ENCODE results near the gene OPA1.

The OPA1 gene

GRCh38 chr3:193641440-193641775 is 48.4 kb downstream of the OPA1 start:
- TF ChIP-seq, protein P1, sequence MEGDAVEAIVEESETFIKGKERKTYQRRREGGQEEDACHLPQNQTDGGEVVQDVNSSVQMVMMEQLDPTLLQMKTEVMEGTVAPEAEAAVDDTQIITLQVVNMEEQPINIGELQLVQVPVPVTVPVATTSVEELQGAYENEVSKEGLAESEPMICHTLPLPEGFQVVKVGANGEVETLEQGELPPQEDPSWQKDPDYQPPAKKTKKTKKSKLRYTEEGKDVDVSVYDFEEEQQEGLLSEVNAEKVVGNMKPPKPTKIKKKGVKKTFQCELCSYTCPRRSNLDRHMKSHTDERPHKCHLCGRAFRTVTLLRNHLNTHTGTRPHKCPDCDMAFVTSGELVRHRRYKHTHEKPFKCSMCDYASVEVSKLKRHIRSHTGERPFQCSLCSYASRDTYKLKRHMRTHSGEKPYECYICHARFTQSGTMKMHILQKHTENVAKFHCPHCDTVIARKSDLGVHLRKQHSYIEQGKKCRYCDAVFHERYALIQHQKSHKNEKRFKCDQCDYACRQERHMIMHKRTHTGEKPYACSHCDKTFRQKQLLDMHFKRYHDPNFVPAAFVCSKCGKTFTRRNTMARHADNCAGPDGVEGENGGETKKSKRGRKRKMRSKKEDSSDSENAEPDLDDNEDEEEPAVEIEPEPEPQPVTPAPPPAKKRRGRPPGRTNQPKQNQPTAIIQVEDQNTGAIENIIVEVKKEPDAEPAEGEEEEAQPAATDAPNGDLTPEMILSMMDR (IDR thresholded peaks at IDR 0.05; ENCODE audit: low read length, missing control alignments) = no peak
- no peak overlapping the region for H3K4me3 ChIP-seq (replicated peaks; ENCODE audit: low read depth, low read length)
- DNase-seq (ENCODE audit: low read depth) = no peak

DNA sequence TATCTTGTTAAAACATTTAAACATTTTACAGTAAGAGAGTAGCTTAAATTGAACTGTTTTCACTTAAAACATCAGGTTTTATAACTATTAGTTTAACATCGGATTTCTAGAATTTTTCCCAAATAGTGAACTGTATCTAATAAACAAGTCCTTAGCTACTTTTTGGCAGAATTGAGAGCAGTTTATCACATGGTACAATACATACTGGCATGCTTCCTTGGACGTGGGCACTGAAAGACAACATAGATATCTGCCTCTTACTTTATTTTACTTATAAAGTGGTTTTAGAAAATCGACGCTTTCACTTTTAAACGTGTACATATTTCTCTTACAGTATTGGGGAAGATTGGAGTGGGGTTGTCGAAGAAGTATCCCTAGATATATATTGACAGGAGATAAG is 52.8 kb downstream of the OPA1 start:
- TF ChIP-seq, protein P1 (IDR thresholded peaks at IDR 0.05; ENCODE audit: low read length, missing control alignments) = no peak
- H3K4me3 ChIP-seq (replicated peaks; ENCODE audit: low read depth, low read length) = no peak overlapping the region
- no peak for DNase-seq (ENCODE audit: low read depth)

GRCh38 chr3:193648542-193649076 is 55.6 kb downstream of the OPA1 start:
- TF ChIP-seq, protein P1 (IDR thresholded peaks at IDR 0.05; ENCODE audit: low read length, missing control alignments) = no peak
- no peak for DNase-seq (ENCODE audit: low read depth)
- no peak overlapping the region for H3K4me3 ChIP-seq (replicated peaks; ENCODE audit: low read depth, low read length)

- DNase-seq (ENCODE audit: low read depth) = no peak
- TF ChIP-seq, protein P1 (IDR thresholded peaks at IDR 0.05; ENCODE audit: low read length, missing control alignments) = no peak
- H3K4me3 ChIP-seq (replicated peaks; ENCODE audit: low read depth, low read length) = no peak overlapping the region
These were observed 57.6 kb downstream of the OPA1 start for GRCh38 chr3:193650585-193650984.

DNA sequence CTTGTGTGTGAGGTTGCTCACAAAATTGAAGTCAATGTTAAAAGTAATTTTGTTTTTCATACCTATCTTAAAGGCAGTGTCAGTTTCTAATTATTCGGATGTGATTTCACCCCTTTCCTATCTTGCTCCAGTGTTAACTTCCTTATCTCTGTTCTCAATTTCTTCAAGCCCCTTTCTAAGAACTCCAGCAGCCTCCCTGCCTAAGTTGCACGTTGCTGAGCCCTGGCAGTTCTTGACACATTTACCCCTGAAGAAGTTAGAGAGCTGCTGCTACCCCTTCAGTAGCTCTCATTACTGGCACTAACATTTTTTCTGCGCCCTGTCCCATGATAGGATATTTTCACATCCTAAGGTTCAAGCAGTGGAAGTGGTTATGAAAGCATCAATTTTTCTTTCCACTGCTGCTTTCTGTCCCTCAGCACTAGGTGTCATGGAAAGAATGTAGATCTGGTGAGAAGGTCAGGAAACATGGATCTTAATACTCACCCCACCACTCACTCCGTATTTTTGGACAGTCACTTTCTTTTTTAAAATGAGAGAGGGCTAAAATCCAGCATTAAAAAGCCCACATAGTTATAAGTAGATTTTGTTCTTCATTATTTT is 62.9 kb downstream of the OPA1 start:
- TF ChIP-seq, protein P1 (IDR thresholded peaks at IDR 0.05; ENCODE audit: low read length, missing control alignments) = no peak
- DNase-seq (ENCODE audit: low read depth) = no peak
- no peak overlapping the region for H3K4me3 ChIP-seq (replicated peaks; ENCODE audit: low read depth, low read length)

GRCh38 chr3:193656445-193656844 is 63.4 kb downstream of the OPA1 start:
- no peak for DNase-seq (ENCODE audit: low read depth)
- H3K4me3 ChIP-seq (replicated peaks; ENCODE audit: low read depth, low read length) = no peak overlapping the region
- TF ChIP-seq, protein P1 (IDR thresholded peaks at IDR 0.05; ENCODE audit: low read length, missing control alignments) = no peak

GRCh38 chr3:193656878-193657282 is 63.9 kb downstream of the OPA1 start:
- no peak for DNase-seq (ENCODE audit: low read depth)
- no peak overlapping the region for H3K4me3 ChIP-seq (replicated peaks; ENCODE audit: low read depth, low read length)
- TF ChIP-seq, protein P1 (IDR thresholded peaks at IDR 0.05; ENCODE audit: low read length, missing control alignments) = no peak

All from fibroblast of pulmonary artery (primary cell).